Fibroblast of villous mesenchyme (primary cell): ENCODE measurements around the gene LTC4S. TPM values are rescaled to one million over a fixed set of nuclear protein-coding genes. Genes with fewer than 3 reads are reported as not detected.
"Not testable (repeated sequence)": the region's sequence is repeated elsewhere in the genome, so short reads cannot be mapped to it uniquely, and the experiment has no call there.

Experiments
- DNase-seq: peaks from one replicate; pipeline ENCODE4 v3.0.0-alpha.2; 2010; ENCODE audit warnings: low read depth
- H3K4me3 ChIP-seq: 2 replicates; pipeline ENCODE4 v1.5.1; 2011; ENCODE audit warnings: low read depth, mild to moderate bottlenecking, low read length
- CTCF ChIP-seq: IDR thresholded peaks from 2 replicates; pipeline ENCODE4 v1.5.1; 2012; ENCODE audit warnings: low read depth, mild to moderate bottlenecking, low read length; ENCODE audit not compliant: insufficient read depth
- total RNA-seq: library from RNA; depleted of rRNA; stranded (reverse); fragments of >200 nt; gene quantifications from 2 replicates; pipeline ENCODE4 v1.2.3, GENCODE V29; 2012

The LTC4S gene, protein sequence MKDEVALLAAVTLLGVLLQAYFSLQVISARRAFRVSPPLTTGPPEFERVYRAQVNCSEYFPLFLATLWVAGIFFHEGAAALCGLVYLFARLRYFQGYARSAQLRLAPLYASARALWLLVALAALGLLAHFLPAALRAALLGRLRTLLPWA
- 0.43 TPM in 1 of 2 replicates, not detected in the other for total RNA-seq

- no peak for TF ChIP-seq CTCF
- H3K4me3 ChIP-seq = no peak within 1 kb of the TSS
- DNase-seq = peak; percentile 23
Measured at GRCh38 chr5:179793468-179794139, at the start of gene LTC4S. LTC4S (plus strand) TSS chr5:179793986; CDS start chr5:179794081, 95 bp downstream.

DNA sequence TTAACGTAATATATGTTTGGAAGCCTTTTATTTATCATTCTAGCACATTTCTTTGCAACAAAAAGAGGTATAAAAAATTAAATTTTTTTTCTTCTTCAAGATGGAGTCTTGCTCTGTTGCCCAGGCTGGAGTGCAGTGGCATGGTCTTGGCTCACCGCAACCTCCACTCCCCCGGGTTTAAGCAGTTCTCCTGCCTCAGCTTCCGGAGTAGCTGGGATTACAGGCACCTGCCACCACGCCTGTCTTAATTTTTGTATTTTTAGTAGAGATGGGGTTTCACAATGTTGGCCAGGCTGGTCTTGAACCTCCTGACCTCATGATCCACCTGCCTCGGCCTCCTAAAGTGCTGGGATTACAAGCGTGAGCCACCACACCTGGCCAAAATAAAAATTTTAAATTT is 49.7 kb upstream of the LTC4S start:
- not testable (repeated sequence) for DNase-seq, H3K4me3 ChIP-seq

DNA sequence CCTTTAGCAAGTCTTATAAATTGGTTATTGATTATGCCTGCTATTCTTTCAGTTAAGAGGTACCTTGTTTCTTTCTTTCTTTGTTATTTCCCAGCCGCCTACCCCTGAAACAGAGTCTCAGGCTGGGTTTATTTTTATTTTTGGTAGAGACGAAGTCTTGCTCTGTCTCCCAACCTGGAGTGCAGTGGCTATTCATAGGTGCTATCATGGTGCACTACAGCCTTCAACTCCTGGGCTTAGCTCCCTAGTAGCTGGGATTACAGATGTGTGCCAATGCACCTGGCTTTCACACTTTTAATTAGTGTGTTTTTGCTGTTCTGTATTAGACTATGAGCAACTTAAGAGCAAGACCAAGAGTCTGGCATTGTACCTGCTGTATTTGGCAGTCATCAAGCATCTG is 46.9 kb upstream of the LTC4S start:
- no peak for TF ChIP-seq CTCF
- DNase-seq = no peak
- no peak overlapping the region for H3K4me3 ChIP-seq

GRCh38 chr5:179747811-179748210 is 46.0 kb upstream of the LTC4S start:
- peak; percentile 40 for DNase-seq
- TF ChIP-seq CTCF = no peak

GRCh38 chr5:179749857-179750508 is 43.8 kb upstream of the LTC4S start:
- DNase-seq = no peak
- no peak overlapping the region for H3K4me3 ChIP-seq
- no peak for TF ChIP-seq CTCF

More at GRCh38 chr5:179747811-179748210, 46.0 kb upstream of the LTC4S start:
- H3K4me3 ChIP-seq = no peak overlapping the region

- DNase-seq = no peak
- no peak for TF ChIP-seq CTCF
- no peak overlapping the region for H3K4me3 ChIP-seq
Measured at GRCh38 chr5:179753971-179754370, 39.8 kb upstream of the LTC4S start.

DNA sequence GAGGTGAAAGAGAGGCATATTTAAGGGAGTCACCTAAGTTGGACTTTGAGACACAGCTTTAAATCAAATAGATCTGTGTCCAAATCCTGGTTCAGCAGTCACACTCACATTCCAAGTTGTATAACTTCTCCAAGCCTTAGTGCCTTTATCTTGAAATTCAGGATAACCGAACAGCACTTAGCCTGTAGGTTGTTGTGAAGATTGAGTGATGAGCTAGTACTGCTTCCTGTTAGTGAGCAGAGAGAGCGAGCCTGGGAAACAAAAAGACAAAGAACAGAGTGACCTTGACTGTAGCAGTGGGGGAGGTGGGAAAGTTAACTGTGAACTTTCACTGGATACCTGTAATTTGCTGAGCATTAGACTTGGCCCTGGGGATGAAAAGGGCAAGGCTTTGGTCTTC is 38.8 kb upstream of the LTC4S start:
- no peak for TF ChIP-seq CTCF
- peak; percentile 21 for DNase-seq

More for the DNA sequence above, 38.8 kb upstream of the LTC4S start:
- H3K4me3 ChIP-seq = no peak overlapping the region
